Medulla oblongata (tissue), 1 donor: Measurements from ENCODE around the gene ATXN1.
"Not testable (repeated sequence)": the region's sequence is repeated elsewhere in the genome, so short reads cannot be mapped to it uniquely, and the experiment has no call there.

Experiments
- DNase-seq: peaks from one replicate; pipeline ENCODE4 v3.0.0-alpha.2; 2015; ENCODE audit errors: extremely low spot score

Gene ATXN1

DNA sequence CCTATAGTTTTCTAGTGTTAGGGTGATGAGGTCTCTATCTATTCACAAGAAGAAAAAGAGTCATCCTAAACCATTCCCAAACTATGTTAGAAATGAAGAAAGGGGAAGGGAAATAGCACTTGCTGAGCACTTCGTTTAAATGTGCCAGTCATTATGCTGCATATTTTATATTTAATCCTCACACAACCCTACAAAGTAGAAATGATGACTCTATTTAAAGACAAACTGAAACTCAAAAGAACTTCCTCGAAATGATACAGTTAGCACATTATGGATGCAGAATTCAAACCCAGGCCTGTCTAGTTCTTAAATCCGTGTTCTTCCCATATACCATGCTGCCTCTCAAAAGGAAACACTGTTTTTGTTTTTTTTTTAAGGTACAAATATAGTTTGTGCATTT, 348.3 kb downstream of the ATXN1 start:
- DNase-seq, result peak; percentile 18

DNA sequence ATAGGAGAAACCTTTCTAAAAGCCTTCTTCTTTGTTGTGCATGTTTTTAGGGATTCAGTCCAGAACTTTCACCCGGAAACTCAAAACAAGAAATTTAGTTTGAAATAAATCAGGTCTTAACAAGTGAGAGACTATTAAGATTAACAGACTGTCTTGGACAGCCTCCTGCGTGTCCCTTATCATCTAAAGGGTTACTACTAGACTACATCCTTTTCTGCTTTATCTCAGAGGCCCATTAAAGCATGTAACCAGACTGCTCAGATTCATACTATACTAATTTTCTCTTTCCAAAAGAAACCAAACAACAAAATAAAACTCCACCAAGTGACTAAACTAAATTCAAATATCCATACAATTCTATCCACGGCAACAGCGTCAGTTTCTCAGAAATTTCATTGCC, 349.1 kb downstream of the ATXN1 start:
- DNase-seq, result no peak

GRCh38 chr6:16409531-16410441, 351.5 kb downstream of the ATXN1 start:
- peak; percentile 80 for DNase-seq

GRCh38 chr6:16408766-16409165, 352.5 kb downstream of the ATXN1 start:
- DNase-seq, result no peak

DNA sequence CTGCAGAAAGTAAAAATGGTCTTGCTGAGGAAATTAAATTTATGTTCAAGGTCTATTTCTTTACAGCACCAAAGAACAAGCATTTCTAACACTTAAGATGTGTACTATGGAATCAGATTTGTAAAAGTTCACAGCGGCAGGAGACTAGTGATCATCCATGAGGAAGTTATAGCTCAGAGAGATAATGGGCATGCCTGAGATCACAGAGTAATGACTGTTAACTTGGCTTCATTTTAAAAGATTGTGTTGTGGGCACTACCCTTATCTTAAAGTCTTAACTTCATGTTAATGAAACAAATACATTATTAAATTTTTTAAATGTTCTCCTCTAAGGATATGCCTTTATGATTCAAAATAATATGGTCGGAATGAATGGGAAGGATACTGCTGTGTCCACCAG, 354.3 kb downstream of the ATXN1 start:
- DNase-seq, result no peak

- peak; percentile 58 for DNase-seq
Measured at GRCh38 chr6:16406538-16406937, 354.7 kb downstream of the ATXN1 start.

DNA sequence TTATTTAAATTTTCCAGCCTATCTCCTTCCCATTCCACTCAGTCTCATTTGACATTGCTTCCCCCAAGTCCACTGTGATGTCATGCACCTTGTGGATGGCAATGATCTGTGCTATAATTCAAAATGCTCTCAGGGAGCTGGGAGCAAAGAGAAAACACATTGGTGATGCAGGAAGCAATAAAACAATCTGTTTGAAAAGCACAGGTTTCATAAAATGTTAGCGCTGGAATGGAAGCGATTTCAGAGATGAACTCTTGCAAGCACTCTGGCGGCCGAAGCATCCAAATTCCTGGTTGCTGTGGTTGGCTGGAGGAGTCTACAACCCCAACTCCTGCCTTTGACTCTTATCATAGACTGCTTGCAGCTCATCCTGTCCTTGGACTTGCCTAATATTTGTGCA, 355.9 kb downstream of the ATXN1 start:
- DNase-seq, result no peak

- DNase-seq, result no peak
Measured at GRCh38 chr6:16404456-16404855, 356.8 kb downstream of the ATXN1 start.

GRCh38 chr6:16403831-16404230, 357.4 kb downstream of the ATXN1 start:
- no peak for DNase-seq

DNA sequence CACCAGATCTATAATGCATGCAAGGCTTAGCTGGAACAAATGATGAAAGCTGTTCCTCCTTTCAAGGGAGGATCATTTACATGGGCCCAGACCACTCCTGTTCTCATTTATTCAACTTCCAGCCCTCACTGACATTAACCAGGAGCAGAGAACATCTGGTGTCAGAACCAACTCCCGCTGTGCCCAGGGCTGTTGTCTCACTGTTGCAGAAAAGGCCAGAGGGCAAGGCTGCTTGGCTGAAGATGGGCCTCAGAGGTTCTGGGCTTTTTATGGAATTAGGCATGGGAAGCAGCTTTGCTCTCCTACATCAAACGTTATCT, 358.7 kb downstream of the ATXN1 start:
- no peak for DNase-seq

DNA sequence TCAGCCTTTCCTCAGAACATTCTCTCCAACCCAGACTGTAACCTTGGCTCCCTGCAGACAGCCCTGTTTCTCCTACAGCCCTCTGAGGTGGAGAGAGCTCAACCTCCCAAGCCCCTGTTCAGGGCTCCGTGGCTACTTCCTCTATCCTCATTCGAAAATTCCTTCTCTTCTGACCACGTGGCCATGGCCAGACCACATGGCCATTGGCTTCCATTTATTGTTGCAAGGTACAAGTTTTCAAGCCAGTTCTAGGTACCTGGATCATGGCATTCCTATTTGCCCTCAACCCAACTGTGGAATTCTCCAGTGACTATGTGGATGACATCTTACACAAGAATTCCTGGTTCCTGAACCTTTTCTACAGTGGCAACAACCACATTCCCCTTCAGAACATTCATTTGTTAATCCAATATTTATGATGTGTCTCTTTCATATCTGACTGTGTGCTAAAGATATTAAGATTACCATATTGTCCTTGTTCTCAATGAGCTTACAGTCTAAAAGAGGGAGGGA, 361.0 kb downstream of the ATXN1 start:
- DNase-seq, result no peak

- no peak for DNase-seq
Measured at GRCh38 chr6:16399695-16400094, 361.6 kb downstream of the ATXN1 start.

DNA sequence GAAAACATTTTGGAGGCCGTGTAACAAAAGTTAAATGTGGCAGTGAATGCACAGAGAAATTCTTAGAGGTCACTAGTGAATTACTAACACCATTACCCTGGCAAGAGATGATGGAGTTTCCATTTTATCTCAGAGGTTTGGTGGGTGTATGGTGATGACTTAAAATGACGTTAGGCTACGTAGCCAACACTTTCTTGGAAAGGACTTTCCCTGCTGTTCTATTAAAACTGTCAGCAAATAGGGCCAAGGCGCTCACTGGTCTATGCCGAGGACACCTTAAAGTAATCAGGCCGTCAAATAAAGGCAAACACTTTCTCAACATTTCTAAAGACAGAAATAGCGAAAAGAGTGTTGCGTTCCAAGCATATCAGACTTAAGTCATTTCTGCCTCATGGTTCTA, 362.1 kb downstream of the ATXN1 start:
- no peak for DNase-seq

GRCh38 chr6:16398587-16398986, 362.7 kb downstream of the ATXN1 start:
- DNase-seq, result no peak

GRCh38 chr6:16397623-16398022, 363.6 kb downstream of the ATXN1 start:
- DNase-seq, result no peak

DNA sequence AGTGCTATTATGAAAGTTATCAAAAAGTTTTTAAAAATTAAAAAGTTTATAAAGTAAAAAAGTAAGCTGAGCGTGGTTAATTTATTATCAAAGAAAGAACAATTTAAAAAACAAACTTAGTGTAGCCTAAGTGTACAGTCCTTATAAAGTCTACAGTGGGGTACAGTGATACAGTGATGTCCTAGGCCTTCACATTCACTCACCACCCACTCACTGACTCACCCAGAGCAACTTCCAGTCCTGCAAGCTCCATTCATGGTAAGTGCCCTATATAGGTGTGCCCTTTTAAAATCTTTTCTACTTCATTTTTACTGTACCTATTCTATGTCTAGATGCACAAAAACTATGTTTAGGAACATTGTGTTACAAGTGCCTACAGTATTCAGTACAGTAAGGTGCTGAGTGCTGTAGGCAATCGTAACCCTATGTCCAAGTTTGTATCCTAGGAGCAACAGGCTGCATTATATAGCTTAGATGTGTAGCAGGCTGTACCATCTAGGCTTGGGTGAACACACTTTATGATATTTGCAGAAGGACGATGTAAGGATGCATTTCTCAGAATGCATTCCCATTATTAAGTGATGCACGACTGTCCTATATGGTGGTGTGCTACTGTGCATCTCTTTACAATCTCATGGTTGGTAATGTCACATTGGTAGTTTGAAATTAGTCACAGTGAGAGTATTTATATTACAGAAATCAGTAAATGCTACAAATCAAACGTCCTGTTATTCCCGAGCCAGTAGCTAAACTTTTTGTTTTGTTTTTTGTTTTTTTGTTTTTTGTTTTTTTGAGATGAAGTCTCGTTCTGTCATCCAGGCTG, 364.6 kb downstream of the ATXN1 start:
- no peak for DNase-seq

DNA sequence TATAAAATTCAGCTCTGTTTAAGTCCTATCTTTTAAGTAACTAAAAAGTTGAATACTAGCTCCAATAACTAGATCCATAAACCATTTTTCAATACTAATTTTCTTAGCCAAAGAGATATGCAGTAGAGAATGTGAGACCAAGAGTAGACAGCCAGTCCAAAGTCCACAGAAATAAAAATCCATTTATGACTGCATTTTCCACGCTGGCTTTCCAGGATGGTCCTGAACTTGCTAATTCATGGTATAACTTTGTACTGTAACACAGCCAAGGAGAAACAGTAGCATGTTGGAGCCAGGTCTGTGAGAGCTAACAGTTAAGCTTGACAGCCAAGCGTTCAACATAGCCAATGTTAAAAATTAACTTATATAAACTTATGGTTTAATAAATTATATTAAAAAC, 366.6 kb downstream of the ATXN1 start:
- no peak for DNase-seq

DNA sequence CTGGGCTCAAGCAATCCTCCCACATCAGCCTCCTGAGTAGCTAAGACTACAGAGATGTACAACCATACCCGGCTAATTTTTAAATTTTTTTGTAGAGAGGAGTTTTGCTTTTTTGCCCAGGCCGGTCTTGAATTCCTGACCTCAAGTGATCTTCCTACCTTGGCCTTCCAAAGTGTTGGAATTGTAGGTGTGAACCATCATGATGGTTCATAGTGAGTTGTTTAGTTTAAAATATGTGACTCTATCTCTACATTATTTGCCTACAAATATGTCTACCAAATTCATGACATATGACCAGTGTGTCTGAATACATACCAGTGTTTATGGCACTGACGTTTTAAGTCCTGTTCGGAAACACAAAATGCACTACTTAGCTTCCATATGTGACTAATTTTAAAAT, 367.9 kb downstream of the ATXN1 start:
- DNase-seq, result no peak

DNA sequence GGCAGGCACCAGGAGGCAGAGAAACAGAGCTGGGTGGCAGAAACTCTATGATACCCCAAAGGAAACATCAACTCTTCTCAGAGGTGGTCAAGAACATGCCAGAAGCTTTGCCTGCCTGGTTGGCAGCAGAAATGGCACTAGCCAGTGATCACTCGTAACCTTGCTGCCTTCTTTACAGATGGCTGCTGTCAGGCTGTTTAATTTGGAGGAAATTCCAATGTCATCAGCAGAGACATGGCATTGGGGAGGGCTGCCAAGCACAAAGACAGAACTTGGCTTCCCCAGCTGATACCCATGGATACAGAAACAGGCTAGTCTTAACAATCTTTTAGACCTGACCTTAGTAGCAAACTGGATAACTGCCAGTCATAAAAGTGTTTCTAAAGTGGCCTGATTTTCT, 369.2 kb downstream of the ATXN1 start:
- DNase-seq, result peak; percentile 44

DNA sequence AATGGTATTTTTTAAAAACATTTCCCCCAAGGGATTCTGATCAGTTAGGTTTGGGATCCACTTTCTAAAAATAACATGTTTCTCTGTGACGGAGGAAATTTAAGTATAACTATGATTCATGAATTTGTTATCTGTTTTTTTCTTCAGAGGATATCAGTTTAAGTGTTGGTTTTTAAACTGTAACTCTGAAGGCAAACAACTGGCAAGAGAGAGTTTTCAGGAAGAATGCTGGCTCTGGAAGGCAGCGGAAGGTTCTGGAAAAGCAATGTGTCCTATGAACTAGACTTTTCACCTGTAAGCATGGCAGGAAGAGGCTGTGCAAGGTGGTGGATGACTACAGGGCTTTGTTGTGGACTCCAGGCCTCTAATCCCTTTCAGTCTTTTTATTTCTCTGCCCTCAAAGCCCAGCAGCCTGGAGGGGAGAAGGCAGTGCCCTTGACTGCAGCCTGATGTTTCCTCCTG, 369.8 kb downstream of the ATXN1 start:
- DNase-seq, result no peak

DNA sequence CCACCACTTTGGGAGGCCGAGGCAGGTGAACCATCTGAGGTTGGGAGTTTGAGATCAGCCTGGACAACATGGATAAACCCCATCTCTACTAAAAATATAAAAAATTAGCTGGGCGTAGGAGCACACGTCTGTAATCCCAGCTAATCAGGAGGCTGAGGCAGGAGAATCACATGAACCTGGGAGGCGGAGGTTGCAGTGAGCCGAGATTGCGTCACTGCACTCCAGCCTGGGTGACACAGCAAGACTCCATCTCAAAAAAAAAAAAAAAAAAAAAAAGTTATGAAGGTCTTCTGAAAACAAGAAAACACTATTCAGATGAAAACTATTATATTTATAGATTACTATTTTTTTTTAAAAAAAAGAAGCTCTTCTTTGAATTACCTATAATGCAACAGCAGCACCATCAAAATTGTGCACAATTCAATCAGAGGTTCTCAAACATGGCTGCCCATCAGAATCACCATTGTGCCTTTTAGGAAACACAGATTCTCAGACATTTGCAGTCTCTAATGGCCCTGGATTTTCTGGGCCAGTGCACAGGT, 370.3 kb downstream of the ATXN1 start:
- DNase-seq, result not testable (repeated sequence)

DNA sequence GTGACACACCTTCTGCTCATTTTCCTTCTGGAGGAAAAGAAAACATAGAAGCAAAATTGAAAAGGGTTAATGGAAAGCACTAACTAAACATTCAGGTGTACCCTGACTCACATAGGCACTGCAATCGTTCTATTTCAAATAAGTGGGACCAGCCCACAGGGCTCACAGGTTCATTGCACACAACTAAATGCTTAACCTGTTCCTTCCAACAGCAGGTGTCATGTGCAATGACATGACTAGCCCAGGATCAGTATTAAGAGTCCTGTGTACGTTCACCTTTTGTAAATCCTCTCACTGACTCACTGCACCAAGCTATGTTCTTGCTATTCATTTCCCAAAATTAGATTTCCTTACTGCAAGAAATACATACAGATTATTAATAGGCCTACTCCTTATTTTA, 371.6 kb downstream of the ATXN1 start:
- no peak for DNase-seq
